ENCODE data around the gene CFAP65. TPM values are rescaled to one million over a fixed set of nuclear protein-coding genes. Genes with fewer than 3 reads are reported as not detected.

The CFAP65 gene
- total RNA-seq, 2 experiments from 2014 or later, result not detected

DNA sequence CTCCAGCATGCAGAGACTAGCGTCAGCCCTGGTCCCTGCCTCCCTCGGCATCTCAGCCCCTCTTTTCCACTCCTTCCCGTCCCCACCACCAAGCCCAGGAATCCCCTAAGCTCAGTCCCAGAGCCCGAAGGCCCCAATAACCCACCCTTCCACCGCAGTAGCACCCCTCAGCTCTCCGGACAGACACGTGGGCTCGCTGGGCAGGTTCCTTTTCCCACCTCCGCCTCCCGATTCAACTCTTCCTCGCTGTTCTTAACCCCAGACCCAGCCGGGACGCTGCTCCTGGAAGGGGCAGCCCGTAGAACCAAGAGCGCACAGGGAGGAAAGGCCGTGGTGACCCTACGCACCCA is 18.0 kb upstream of the CFAP65 start:
- H3K4me1 Mint-ChIP-seq (ENCODE audit: low read depth), result peaks cover 20% of the 10 kb centered on the region
- H3K27me3 Mint-ChIP-seq, result peaks cover 82% of the 10 kb centered on the region
- ATAC-seq (ENCODE audit: poor library complexity) (no peak), DNase-seq (peak in 1 of 14 experiments; percentile 9)
- POLR2A ChIA-PET, result interaction anchor here (1.1 kb wide), 1 partner anchor 18 kb away, joined by 4 read pairs; the partner anchor contains the start of gene CFAP65
- H3K4me3 Mint-ChIP-seq, result peak overlapping the region; percentile 18
- H3K27me3 ChIP-seq (ENCODE audit: control insufficient read depth in 1 of 2, insufficient read depth in 2 of 2, low read length in 2 of 2), result peaks cover 63 to 83% of the 10 kb centered on the region in 2 experiments
- peaks cover 0 to 42% of the 10 kb centered on the region in 2 experiments for H3K9me3 ChIP-seq (ENCODE audit: control insufficient read depth in 1 of 2, insufficient read depth in 1 of 2, low read length in 2 of 2)
- H3K4me1 ChIP-seq (ENCODE audit: insufficient read depth, low read length), result peaks cover 38% of the 10 kb centered on the region
- no peak for TF ChIP-seq CTCF (IDR thresholded peaks at IDR 0.05)
- H3K4me3 ChIP-seq (ENCODE audit: low read length), result no peak overlapping the region
- no peak overlapping the region for H3K27ac ChIP-seq (ENCODE audit: low read depth in 1 of 2, low read length in 2 of 2)
- no peaks in the 10 kb centered on the region for H3K36me3 ChIP-seq (ENCODE audit: insufficient read depth, low read length)
- CTCF ChIA-PET, result interaction anchor here (1.1 to 1.7 kb wide), 4 partner anchors 51 to 235 kb away, joined by 3 to 10 read pairs (median 6); no protein-coding TSS in a partner anchor
- H3K36me3 Mint-ChIP-seq (ENCODE audit: low read depth), result no peaks in the 10 kb centered on the region
- H3K9me3 Mint-ChIP-seq, result no peaks in the 10 kb centered on the region
- intact Hi-C loops (cut with DNase I, micrococcal nuclease), result loop anchor here (2.0 to 10.0 kb wide), 4 partner anchors 153 to 295 kb away; no protein-coding TSS in a partner anchor
- no peak overlapping the region for H3K27ac Mint-ChIP-seq

DNA sequence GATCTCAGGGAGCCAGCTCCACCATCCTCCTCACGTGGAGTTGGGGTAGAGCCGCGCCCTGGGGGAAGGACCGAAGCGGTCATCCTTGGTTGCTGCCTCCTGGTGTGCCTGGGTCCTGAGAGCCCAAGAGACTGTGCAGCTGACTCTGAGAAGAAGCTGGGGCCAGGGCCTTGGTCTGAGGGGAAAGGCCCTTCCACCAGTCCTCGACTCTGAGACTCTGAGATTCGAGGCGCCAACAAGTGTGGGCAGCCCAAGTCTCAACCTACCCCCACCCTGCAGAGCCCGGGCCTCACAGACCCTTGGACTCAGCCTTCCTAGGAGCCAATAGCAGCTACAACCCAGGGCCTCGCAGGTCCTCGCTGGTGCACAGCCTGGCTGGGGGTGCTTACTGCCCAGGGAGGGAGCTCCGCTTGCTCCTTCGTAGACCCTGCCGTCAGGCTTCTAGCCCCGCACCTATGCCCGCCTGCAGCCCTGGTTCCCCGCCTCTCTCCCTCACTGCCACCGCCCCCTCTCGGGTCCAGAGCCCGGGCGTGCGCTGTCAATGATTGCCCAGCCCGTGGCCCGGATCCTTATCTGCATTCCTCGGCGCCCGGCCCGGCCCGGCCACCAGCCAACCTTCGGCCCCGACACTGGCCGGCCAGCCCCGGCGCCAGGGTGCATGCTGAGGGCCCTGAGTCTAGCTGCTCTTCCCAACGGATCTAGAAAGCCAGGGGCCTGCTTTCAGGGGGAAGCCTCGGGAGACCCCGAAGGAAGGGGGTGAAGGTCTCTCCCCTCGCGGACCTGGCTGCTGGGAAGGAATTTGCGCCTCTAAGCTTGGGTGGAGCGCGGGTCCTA is 17.4 kb upstream of the CFAP65 start:
- H3K4me1 Mint-ChIP-seq (ENCODE audit: low read depth), result peaks cover 20% of the 10 kb centered on the region
- TF ChIP-seq CTCF (IDR thresholded peaks at IDR 0.05), result no peak
- no peaks in the 10 kb centered on the region for H3K9me3 Mint-ChIP-seq
- DNase-seq (peak in 1 of 14 experiments; percentile 7), ATAC-seq (ENCODE audit: poor library complexity) (no peak)
- ChIA-PET POLR2A (interaction anchor here (1.0 to 1.1 kb wide), 2 partner anchors 18 to 236 kb away, joined by 3 to 4 read pairs; partner anchors contain the start of gene CFAP65), CTCF (interaction anchor here (0.6 to 1.7 kb wide), 22 partner anchors 10 to 471 kb away, joined by 3 to 10 read pairs (median 4); partner anchors contain the start of gene DNPEP)
- H3K27me3 Mint-ChIP-seq, result peaks cover 84% of the 10 kb centered on the region
- Histone ChIP-seq H3K4me3 (ENCODE audit: low read length) (no peak overlapping the region), H3K36me3 (ENCODE audit: insufficient read depth, low read length) (no peaks in the 10 kb centered on the region), H3K27ac (ENCODE audit: low read depth in 1 of 2, low read length in 2 of 2) (no peak overlapping the region), H3K9me3 (ENCODE audit: control insufficient read depth in 1 of 2, insufficient read depth in 1 of 2, low read length in 2 of 2) (peaks cover 0 to 42% of the 10 kb centered on the region in 2 experiments), H3K4me1 (ENCODE audit: insufficient read depth, low read length) (peaks cover 38% of the 10 kb centered on the region), H3K27me3 (ENCODE audit: control insufficient read depth in 1 of 2, insufficient read depth in 2 of 2, low read length in 2 of 2) (peaks cover 64 to 87% of the 10 kb centered on the region in 2 experiments)
- H3K27ac Mint-ChIP-seq, result no peak overlapping the region
- H3K36me3 Mint-ChIP-seq (ENCODE audit: low read depth), result no peaks in the 10 kb centered on the region
- no peak overlapping the region for H3K4me3 Mint-ChIP-seq
- intact Hi-C loops (cut with DNase I, micrococcal nuclease), result loop anchor here (1.0 to 10.0 kb wide), 6 partner anchors 61 to 296 kb away; no protein-coding TSS in a partner anchor

DNA sequence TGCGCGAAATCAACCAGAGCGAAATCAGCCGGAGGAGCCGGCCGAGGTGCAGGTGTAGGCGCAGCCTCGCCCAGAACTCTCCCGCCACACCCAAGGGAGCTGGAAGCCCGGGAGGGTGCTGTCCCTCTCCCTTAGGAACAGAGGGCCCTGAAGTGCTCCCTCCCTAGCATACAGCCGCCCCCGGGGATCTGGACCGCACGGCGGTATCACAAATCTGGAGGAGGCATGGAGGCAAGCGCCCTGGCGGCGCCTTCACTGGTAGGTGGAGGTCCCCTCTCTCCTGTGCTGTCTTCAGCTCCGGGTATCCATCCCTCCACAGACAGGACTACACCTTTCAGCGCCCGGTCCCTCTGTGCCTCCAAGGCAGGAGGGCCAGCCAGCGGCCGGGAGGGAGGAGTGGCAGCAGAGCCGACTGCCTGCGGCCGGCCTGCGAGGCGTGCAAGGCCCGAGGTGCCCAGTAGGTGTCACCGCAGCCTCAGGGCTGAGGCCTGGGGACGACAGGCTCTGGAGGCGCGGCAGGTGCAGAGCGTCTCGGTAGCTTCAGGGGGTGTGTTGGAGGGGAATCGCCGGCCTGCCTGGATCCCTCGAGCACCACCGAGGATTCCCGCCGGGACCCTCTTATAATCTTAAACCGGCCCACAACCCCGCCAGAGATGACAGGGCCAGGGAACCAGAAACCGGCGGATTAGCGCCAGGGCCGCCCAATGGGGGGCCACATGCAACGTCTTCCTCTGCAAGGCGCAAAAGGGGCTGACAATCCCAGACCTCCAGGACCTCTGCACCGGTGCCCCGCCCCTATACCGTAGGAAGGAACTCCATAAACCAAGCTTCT is 16.6 kb upstream of the CFAP65 start:
- intact Hi-C loops (cut with DNase I, micrococcal nuclease), result loop anchor here (1.0 to 10.0 kb wide), 6 partner anchors 61 to 297 kb away; no protein-coding TSS in a partner anchor
- TF ChIP-seq CTCF (IDR thresholded peaks at IDR 0.05), result peak; percentile 97
- Histone ChIP-seq H3K27ac (ENCODE audit: low read depth in 1 of 2, low read length in 2 of 2) (no peak overlapping the region), H3K27me3 (ENCODE audit: control insufficient read depth in 1 of 2, insufficient read depth in 2 of 2, low read length in 2 of 2) (peaks cover 57 to 79% of the 10 kb centered on the region in 2 experiments), H3K4me1 (ENCODE audit: insufficient read depth, low read length) (peaks cover 38% of the 10 kb centered on the region), H3K36me3 (ENCODE audit: insufficient read depth, low read length) (no peaks in the 10 kb centered on the region), H3K9me3 (ENCODE audit: control insufficient read depth in 1 of 2, insufficient read depth in 1 of 2, low read length in 2 of 2) (peaks cover 0 to 42% of the 10 kb centered on the region in 2 experiments), H3K4me3 (ENCODE audit: low read length) (peak overlapping the region; percentile 2)
- Mint-ChIP-seq H3K36me3 (ENCODE audit: low read depth) (no peaks in the 10 kb centered on the region), H3K4me3 (peak overlapping the region; percentile 76), H3K4me1 (ENCODE audit: low read depth) (peaks cover 20% of the 10 kb centered on the region), H3K9me3 (no peaks in the 10 kb centered on the region), H3K27me3 (peaks cover 79% of the 10 kb centered on the region), H3K27ac (no peak overlapping the region)
- ChIA-PET CTCF (interaction anchor here (0.6 to 1.7 kb wide), 20 partner anchors 10 to 472 kb away, joined by 3 to 10 read pairs (median 4); partner anchors contain the start of gene DNPEP), POLR2A (interaction anchor here (1.0 kb wide), 1 partner anchor 237 kb away, joined by 3 read pairs; no protein-coding TSS in a partner anchor)
- DNase-seq, result peak; percentile 54 to 87 (median 72)
- peak; percentile 98 for ATAC-seq (ENCODE audit: poor library complexity)
